NCI-H2171 treated with DMSO at 0.1 percent for 48 hours (cell line): Measurements from ENCODE around the gene AURKA.

ENCODE experiments used
- DNase-seq: peaks from one replicate; lab custom pipeline; 2025; lab: John Stamatoyannopoulos, UW

Gene AURKA

DNA sequence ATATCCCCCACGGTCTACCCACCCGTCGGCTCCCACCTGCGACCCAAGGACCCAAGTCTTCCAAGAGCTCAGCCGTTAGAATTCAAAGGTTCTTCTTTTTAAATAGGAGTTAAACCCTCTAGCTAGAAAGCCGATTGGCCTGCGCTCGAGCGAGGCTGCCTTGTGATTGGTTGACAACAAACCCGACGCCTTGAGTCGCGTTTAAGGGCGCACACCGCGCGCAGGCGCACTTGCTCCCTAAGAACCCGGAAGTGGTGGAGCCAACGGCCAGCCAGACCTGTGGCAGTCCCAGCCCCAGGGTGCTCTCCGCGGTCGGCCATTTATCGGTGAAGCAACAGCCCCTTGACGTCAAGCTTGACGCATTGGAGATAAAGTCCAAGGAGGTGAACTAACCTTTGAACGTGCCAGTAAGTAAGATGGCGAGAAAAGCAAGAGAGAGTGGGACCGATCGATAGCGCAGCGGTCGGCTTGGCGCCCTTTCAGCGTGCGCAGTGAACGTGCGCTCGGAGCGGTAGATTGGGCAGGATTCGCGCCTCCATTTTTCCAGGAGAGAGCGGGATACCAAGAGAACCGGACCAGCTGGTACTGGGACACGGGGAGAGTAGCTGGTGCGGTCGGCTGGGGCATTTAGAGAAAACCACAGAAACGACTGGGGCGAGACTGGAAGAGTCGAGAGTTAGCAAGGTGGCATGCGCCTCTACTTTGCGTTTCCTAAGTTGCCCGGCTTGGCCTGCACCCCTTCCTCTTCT, at the start of gene AURKA, which contains the start of gene CSTF1:
AURKA (minus strand) TSS at position 84 of the 749 bp plus-strand sequence. CDS start 4,018 bp downstream, outside the sequence.
CSTF1 (plus strand) TSS at position 514 of the 749 bp plus-strand sequence. CDS start 2,908 bp downstream, outside the sequence.
- DNase-seq: peak; percentile 99

DNA sequence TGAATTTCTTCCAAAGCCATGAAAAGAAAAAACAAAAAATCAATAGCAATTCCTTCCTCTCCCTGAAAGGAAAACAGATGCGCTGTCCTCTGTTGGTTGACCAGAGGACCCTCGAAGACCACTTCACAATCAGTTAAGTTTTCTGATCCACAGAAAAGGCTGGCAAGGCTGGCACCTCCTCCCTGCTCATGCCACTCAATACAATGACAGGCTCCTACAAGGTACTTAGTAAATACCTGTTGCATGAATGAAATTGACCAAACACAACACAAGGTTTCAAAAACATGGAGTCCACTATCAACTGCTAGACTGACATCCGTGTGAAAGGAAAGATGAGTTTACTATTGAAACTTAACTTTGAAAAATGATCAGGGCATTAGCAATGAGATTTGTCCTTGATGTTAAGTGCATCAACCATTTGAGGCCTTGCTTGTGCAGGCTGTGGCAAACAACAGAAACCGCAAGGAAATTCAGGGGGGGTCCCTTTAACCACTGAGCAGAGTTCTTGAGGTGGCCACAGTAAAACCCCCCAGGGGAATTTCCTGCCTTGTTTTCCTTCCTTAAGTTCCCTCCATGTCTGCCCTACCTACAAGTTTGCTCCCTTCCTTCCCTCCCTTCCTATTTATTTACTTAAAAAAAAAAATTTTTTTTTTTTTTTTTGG, 48.5 kb upstream of the AURKA start:
- no peak for DNase-seq

DNA sequence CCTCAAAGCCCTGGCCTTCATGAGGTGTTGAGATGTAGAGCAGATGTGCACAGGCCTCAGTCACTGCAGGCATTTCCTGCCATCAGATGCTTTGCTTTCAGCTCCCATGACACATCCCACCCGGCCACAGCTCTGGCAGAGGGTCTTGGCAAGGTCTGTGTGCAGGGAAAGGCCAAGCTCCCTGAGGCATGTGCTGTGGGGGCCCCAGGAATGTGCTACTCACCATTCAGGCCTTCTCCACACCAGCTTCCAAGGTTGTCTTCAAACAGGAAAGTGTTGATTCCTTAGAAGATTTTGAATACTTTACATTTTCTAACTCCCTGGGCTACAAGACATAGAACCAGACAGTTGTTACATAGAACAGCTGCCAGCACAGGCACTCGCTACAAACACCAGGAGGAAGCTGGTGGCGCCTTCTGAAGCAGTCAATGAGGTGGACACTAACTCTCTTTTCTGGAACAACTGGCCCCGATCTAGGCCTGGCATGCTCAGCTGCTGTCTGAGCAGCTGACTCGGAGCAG, 47.8 kb upstream of the AURKA start:
- DNase-seq: no peak

DNA sequence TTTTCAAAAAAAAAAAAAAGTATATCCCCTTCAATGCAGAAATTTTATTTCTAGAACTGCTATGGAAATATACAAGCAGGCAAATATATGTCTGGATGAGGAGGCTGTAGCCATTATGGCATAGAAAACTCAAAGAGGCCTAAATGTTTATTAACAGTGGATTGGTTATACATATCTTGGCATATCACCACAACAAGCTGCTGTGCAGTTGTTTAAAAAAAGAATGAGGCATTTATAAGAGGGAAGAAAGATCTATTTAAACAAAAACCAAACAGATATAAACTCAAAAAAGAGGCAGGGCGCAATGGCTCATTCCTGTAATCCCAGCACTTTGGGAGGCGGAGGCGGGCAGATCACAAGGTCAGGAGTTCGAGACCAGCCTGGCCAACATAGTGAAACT, 46.3 kb upstream of the AURKA start:
- DNase-seq: no peak

DNA sequence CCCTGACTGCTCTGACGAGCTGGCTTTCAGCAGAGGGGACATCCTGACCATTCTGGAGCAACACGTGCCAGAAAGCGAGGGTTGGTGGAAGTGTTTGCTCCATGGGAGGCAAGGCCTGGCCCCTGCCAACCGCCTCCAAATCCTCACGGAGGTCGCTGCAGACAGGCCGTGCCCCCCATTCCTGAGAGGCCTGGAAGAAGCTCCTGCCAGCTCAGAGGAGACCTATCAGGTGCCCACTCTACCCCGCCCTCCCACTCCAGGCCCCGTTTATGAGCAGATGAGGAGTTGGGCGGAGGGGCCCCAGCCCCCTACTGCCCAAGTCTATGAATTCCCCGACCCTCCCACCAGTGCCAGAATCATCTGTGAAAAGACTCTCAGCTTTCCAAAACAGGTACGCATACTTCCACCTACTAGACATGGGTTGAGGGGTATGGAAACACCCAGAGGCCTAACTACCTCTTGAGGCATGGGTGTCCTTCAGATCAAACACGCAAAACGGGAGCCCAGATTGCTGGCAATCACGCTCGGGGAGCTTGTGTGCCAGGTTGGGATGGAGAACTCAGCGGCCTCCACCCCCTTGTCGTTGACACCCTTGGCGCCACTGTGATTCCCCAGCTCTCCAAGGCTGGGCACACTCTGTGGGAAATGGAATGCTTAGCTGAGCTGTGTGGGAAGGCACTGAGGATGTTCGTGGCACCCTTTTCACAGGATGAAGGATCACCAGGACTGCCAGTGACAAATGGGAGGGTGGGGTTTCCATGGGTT, 45.4 kb upstream of the AURKA start:
- no peak for DNase-seq

DNA sequence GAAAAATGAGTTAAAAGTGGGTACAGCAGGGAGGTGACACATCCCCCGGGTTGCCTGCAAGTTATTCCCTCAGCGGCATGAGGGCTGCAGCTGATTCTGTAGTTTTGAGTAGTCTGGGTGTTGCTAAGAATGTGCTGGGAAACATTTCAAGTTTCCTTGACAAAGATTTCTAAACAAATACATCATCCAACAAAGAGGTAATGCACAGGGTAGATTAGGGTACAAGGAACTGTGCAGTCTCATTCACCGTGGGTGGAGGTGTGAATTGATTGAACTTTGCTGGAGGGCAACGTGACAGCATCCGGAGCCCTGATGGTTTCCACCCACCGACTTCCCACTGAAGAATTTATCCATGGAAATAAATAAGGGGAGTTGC, 41.9 kb upstream of the AURKA start:
- no peak for DNase-seq

DNA sequence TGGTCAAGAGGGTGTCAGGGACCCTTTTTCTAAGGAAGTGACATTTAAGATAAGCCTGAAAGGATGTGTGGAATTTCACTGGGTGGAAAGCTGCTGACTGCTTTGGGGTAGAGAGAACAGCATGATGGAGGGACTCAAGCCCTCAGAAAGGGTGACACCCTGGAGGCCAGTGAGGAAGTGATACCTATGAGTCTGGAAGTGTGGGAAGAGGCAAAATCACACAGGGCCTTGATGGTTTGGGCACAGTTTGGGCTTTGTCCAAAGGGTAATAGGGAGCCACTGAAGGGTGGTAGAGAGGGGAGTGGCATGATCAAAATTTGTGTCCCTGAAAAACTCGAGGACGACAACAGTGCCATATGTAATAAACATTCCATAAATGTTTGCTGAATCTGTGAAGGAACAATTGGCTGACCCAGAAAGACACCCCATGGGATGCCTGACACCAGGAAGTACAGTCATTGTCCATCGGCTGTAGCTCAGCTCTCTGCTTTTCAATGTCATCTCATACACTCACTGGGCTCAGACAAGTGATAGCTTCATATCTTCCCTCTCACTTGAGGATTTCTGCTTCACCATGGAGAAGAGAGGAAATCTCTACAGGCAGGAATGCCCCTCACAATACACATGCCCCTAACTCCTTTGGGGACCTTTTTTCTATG, 41.3 kb upstream of the AURKA start:
- no peak for DNase-seq

DNA sequence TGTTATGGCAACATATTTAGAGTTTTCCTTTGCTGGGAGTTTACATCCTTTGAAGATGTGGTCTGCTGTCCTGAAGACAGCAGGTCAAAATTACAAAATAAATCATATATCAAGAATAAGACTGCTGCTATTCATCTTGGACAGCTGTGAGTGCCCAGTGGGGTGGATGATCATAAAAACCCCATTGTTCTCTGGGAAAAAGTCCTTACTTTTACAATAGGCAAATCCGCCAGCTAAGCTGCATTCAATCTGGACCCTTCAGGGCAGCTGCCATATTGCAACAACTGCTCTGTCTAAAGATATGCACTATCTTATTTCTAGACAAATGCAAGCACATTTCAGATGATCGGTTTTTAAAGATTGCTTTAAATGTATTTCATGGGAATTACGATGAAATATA, 39.5 kb upstream of the AURKA start:
- DNase-seq: no peak

DNA sequence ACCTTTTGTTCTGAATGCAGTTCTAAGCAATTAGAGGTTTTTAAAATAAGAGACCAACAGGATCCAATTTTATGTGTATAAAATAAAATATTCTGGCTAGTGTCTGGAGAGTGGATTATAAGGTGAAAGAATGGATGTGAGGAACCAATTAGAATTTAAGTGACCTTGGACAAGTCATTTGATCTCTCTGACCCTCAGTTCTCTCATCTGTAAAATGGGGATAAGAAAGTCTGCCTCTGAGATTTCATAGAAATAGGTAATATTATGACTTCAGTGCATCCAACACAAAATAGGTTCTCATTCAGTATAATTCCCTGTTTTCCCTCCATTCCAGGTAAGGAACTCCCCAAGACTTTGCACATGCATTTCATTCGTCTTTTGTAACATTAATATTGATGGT, 38.9 kb upstream of the AURKA start:
- no peak for DNase-seq

DNA sequence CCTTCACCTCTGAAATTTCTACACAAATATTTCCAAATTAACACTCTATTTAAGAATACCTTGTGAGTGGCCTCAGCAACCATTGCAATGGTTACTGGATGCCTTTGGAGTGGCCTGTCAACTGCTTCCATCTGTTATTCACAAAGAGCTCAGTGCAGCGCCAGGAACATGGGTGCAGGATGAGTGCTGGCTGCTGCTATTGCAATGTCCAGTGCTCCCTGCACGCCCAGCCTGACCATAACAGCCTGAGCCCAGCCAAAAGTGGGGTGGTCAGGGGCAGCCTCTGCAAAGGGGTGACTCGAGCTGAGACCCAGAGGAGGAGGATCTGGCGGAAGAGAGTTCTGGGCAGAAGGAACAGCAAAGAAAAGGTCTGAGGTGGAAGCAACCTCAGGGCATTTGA, 38.4 kb upstream of the AURKA start:
- no peak for DNase-seq

DNA sequence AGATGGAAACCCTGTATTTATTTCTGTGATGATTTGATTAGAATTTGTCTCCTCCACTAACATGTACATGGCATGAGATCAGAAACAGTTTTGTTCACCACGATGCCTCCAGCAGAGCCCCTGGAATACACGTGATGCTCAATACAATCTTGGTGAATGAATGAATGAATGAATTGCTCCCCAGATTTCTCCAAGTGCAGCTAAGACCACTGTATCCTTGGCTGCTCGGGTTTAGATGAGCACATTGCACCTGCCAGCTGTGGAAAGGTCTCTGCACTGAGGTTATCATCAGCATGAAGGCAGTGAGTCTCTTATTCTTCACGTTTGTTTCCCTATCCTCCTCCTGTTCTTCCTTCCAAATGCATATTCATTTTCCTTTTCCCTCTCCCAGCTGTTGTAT, 37.9 kb upstream of the AURKA start:
- DNase-seq: no peak

DNA sequence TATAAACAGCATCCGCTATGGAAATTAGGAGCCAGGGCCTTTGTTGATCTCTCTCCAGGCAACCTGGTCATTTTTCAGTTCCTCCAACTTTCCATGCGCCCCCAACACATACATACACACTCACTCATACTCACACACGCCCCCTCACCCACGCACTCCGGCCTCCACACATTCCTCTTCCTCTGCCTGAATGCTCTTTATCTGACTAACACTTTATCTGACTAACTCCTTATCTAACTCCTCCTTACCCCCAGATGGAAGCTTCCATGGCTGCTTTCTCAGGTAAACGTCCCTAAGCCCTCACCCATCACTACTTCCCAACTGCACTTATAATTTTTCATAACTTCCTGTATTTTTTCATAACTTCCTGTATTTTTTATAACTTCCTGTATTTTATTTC, 37.5 kb upstream of the AURKA start:
- no peak for DNase-seq

DNA sequence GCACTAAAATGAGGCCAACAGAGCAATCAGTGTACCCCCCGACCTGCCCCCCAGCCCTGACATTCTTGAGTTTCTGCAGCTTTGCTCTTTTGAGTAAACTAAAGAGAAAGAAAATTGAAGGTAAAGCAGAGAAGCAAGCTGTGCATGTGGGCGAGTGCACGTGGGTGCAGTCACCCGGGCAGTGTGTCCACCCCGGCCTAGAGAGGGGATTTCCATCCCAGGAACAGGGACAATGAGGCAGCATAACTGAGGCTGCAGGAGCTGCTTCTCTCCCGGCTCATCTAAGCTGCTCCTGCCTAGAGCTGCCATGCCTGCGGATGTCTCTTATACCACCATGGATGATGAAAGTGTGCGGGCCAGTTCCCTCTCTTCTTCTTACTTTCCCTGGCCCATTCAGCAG, 36.9 kb upstream of the AURKA start:
- DNase-seq: no peak

DNA sequence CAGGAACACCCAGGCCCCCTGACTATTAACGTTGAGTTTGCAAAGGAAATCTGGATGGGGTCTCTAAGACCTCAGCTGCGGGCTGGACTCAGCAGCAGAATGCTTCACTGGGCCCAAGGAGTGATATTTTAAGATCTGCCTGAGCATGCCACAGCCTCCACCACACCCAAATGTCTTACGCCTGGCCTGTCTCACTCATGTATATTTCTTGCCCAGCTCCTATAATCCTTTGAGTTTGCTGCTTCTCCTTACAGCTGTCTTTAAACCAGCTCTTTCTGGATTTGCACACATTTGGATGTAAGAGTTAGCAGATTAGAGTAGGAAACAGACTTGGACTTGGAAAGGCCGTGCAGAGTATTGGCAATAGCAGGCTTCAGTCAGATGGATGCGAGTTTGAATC, 36.4 kb upstream of the AURKA start:
- no peak for DNase-seq

DNA sequence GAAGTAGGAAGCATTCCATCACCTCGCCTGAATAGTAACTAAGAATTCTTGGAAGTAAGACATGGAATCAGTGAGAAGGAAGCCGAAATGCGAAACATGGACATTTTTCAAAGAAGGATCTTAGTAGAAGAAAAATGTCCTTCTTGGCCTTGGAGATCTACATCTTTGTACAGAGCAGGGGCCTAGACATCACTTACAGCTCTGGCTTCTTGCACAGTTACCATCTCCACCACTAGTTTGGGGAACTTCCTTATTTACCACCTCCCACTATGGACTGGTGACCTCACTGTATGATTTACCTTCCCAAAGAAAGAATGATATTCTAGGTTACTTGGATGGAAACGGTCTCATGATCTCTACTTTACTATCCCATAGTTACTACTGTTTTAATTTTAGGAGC, 35.8 kb upstream of the AURKA start:
- DNase-seq: no peak

DNA sequence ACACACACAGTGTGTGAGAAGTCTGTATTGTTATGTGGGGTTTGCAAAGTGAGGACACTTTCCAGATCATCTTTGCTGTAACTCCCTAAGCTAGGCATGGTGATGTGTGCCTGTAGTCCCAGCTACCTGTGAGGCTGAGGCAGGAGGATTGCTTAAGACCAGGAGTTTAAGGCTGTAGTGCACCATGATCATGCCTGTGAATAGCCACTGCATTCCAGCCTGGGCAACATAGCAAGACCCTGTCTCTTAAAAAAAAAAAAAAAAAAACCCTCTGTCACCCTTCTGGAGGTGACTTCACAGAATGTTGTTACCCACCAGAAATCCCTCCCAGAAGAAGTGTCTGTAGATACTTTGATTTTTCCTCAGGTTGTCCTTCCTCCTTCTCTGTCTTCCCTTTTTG, 34.9 kb upstream of the AURKA start:
- DNase-seq: no peak

DNA sequence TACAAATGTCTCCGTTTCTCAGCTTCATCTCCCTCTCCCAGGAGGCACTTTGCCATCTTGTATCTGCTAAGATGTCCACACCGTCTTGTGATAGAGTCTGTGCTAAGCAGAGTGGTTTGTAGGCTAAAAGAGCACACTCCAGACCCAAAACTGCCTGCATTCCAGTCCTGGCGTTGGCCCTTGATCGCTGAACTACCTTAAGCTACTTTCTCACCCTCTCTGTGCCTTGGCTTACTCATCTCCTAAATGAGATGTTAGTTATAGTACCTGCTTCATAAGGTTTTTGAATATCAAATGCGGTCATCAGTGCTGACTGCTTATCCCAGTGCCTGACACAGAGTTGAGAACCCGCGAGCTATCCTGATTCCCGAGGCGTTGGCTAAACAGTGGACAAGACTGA, 34.0 kb upstream of the AURKA start:
- DNase-seq: no peak

DNA sequence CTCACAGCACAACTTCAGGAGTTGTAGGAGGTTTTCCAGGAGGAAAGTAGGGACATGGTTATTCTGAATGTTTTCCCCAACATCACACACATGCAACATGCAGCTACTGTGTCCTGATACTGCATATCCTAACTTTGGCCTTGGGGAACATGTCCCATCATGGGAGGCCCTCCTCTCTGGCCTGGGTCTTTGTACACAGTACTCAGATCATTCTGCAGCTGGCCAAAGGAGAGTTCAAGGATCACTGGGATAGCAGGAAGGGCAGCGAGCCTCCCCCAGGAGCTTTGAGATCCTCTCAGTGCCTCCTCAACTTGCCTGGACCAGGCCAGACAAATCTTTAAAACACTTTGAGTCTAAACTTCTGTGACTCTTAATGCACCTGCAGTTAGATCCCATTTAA, 32.9 kb upstream of the AURKA start:
- DNase-seq: no peak

DNA sequence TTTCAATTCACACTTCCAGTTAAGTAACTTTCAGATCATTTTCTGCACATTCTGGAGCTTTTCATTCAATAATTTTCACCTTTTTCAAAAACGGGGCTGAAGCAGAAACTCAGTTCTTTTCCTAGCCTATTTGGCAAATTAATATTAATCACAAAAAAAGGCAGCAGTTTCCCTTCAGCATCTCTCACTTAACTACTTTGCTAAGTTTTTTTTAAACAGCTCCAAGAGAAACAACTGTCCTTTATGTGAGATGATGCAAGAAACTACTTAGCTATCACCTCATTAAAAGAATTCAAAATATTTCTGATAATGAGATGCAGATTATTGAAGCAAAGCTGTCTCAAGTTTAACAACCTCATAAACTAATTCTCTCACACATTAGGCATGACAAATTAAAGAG, 31.9 kb upstream of the AURKA start:
- no peak for DNase-seq

DNA sequence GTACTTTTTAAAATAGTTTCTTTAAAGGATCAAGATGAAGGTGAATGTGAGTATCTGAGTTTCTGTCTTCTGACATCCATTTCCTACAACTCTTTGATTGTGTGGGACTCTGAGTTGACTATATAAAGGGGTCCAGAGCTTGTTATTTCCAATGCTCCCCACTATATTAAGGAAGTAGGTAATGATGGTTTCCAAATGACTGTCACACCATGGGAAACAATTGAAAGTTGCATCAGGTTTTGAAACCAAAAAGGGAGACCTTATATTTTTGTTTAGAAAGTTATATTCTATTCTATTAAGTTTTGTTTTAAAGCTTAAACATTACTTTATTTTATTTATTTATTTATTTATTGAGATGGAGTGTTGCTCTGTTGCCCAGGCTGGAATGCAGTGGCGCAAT, 31.2 kb upstream of the AURKA start:
- DNase-seq: no peak

DNA sequence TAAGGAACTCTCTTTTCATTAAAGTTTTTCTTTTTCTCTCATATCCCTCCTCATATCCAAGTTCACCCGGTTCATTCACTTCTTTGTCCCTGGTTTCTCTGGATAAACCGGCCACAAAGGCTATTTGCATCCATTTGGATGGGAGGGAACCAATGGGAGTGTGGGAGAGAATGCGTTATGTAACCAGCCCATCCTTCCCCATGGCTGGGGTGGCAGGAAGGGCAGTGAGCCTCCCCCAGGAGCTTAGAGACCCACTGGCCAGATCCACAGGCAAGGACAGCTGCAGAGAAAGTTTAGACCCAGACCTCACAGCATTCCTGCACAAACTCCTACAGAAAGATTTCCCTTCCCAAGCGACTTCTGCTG, 30.8 kb upstream of the AURKA start:
- DNase-seq: no peak

DNA sequence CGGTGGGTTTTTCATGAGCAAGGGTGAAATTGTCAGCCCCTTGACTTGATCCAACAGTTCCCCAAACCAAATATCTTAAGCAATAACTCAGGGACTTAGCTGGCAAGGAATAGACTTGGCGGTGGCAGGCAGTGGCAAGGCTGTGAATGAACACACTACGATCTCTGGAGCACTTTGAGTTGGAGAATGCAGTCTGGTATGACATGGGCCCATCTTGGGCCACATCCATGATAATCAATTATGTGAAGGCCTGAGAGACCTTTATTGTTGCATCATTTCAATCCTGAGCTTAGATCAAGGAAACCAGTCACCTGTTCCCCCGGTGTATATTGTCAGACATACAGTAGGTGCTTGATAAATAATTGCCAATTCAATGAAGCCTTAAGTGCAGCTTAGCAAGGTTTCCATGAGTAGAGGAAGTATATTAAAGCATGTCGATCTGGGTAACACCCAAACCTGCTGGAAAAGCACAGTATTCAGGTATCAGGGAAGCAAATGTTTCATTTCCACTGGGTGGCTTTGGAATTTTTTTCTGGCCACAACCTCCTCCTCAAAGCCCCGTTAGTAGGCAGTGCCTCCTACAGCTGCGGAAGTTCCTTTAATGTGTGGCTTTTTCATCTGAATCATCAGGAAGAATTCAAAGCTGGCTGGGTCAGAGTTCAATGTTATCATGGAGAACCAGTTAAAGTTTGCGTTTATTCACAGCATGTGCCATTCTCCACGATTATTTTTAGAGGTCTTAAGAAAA, 30.2 kb upstream of the AURKA start:
- no peak for DNase-seq
